ENCODE results near the gene UNC5CL. TPM values are rescaled to one million over a fixed set of nuclear protein-coding genes. Genes with fewer than 3 reads are reported as not detected.

The UNC5CL gene
- total RNA-seq, 1 experiment from 2014 or later: 0.81 TPM

DNA sequence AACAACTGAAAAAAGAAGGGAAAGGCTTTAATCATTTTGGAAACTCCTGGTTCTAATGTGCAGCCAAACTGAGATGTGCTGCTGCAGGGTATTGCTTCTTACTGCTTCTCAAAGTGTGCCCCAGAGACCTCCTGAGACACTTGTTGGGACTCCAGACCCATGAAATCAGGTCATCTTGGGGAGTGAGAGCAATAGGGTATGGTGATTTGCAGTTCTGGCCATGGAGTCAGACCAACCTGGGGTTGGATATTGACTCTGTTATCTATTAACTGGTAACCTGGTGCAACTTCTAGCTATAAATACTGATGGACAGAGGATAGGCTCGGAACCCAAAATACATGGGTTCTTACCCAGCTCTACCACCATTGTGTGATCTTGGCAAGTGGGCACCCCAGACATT is 7.1 kb upstream of the UNC5CL start:
- Histone ChIP-seq H4K8ac (replicated peaks; ENCODE audit: insufficient read length, low read depth, low read length) (no peak overlapping the region), H3K27me3 (ENCODE audit: insufficient read depth, low read length) (no peaks in the 10 kb centered on the region), H3K9ac (ENCODE audit: extremely low read depth, insufficient read length, low read length) (no peak overlapping the region), H3K23me2 (ENCODE audit: insufficient read length, low read depth, low read length, poor library complexity, severe bottlenecking) (no peaks in the 10 kb centered on the region), H2AFZ (ENCODE audit: low read length) (no peak overlapping the region), H4K5ac (ENCODE audit: insufficient read length, low read depth, low read length) (no peak overlapping the region), H3K9me3 (ENCODE audit: control insufficient read depth, low read depth, low read length) (no peaks in the 10 kb centered on the region), H3K79me2 (ENCODE audit: insufficient read depth, low read length) (no peaks in the 10 kb centered on the region), H2BK120ac (ENCODE audit: low read depth, low read length, poor library complexity, severe bottlenecking) (no peak overlapping the region), H4K91ac (ENCODE audit: insufficient read length, low read depth, low read length) (no peak overlapping the region), H3K18ac (ENCODE audit: insufficient read length, low read depth, low read length) (no peak overlapping the region), H4K20me1 (ENCODE audit: control insufficient read depth, insufficient read depth, insufficient read length) (no peaks in the 10 kb centered on the region), H3K4me1 (ENCODE audit: insufficient read depth, low read length) (peaks cover 3% of the 10 kb centered on the region; the same call in 1 of the 2 replicates), H3K4me2 (ENCODE audit: insufficient read depth, insufficient read length, low read length) (no peak overlapping the region), H2BK20ac (ENCODE audit: low read depth, low read length, poor library complexity, severe bottlenecking) (no peak overlapping the region), H3K79me1 (ENCODE audit: insufficient read depth, low read depth, low read length, poor library complexity, severe bottlenecking) (no peaks in the 10 kb centered on the region), H3K23ac (ENCODE audit: insufficient read length, low read depth, low read length) (no peak overlapping the region), H2BK15ac (ENCODE audit: low read depth, low read length) (no peak overlapping the region), H3K4ac (ENCODE audit: low read depth, low read length) (no peak overlapping the region), H3K56ac (ENCODE audit: insufficient read length, low read depth, low read length) (no peak overlapping the region), H2BK5ac (ENCODE audit: insufficient read length, low read length) (no peak overlapping the region), H3K27ac (ENCODE audit: insufficient read length, low read depth, low read length) (no peak overlapping the region), H3K14ac (ENCODE audit: insufficient read depth, low read length) (no peak overlapping the region), H2BK12ac (ENCODE audit: insufficient read length, low read depth, low read length) (no peak overlapping the region), H3T11ph (ENCODE audit: low read length) (no peak overlapping the region), H2AK5ac (ENCODE audit: insufficient read length, low read length) (no peak overlapping the region)
- WGBS (ENCODE audit: extremely low coverage, insufficient read length, low lambda C conversion rate): no CpG with 5 or more reads among the region's 1 CpG
- Mint-ChIP-seq H3K27me3 (ENCODE audit: low read depth) (no peaks in the 10 kb centered on the region; the same call in 1 of the 2 replicates), H3K36me3 (ENCODE audit: insufficient read depth in 1 of 3, low read depth in 3 of 3) (no peaks in the 10 kb centered on the region; a peak in 1 of 7 replicates), H3K9me3 (no peaks in the 10 kb centered on the region), H3K27ac (no peak overlapping the region), H3K4me3 (no peak overlapping the region), H3K4me1 (peaks cover 6 to 15% of the 10 kb centered on the region in 2 experiments; a peak in 3 of 4 replicates)
- TF ChIP-seq, protein P1, sequence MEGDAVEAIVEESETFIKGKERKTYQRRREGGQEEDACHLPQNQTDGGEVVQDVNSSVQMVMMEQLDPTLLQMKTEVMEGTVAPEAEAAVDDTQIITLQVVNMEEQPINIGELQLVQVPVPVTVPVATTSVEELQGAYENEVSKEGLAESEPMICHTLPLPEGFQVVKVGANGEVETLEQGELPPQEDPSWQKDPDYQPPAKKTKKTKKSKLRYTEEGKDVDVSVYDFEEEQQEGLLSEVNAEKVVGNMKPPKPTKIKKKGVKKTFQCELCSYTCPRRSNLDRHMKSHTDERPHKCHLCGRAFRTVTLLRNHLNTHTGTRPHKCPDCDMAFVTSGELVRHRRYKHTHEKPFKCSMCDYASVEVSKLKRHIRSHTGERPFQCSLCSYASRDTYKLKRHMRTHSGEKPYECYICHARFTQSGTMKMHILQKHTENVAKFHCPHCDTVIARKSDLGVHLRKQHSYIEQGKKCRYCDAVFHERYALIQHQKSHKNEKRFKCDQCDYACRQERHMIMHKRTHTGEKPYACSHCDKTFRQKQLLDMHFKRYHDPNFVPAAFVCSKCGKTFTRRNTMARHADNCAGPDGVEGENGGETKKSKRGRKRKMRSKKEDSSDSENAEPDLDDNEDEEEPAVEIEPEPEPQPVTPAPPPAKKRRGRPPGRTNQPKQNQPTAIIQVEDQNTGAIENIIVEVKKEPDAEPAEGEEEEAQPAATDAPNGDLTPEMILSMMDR (conservative IDR thresholded peaks at IDR 0.05): no peak
- no peak for DNase-seq
